ENCODE results near the gene C1orf146. TPM values are rescaled to one million over a fixed set of nuclear protein-coding genes. Genes with fewer than 3 reads are reported as not detected.

The C1orf146 gene
- total RNA-seq, 2 donors from 2014 or later: not detected

DNA sequence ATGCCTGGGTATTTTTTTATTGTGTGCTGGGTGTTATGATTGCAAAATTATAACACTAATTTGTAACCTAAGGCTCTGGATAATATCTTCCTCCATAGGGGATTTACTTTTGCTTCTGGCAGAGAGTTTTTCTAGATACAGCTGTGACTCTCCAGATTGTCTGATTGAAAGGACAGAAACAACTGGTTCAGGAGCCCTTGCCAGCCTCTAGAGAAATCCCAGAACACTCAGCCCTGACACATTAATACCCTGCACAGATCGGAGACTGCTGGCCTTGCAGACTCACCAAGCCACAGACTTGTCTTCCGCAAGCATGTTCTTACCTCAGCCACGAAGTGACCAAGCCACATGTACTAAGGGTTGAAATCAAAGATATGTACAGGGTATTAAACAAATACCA is 10.7 kb downstream of the C1orf146 start:
- Mint-ChIP-seq H3K4me3 (no peak overlapping the region), H3K4me1 (no peaks in the 10 kb centered on the region), H3K36me3 (ENCODE audit: low read depth) (no peaks in the 10 kb centered on the region), H3K9me3 (peaks cover 4% of the 10 kb centered on the region), H3K27ac (no peak overlapping the region), H3K27me3 (ENCODE audit: insufficient read depth) (no peaks in the 10 kb centered on the region)
- H3K36me3 ChIP-seq (ENCODE audit: control insufficient read depth, insufficient read depth, low read length): no peaks in the 10 kb centered on the region
- no peaks in the 10 kb centered on the region for H3K4me1 ChIP-seq (ENCODE audit: control insufficient read depth, insufficient read depth, low read length)
- no peak overlapping the region for H3K27ac ChIP-seq (ENCODE audit: low read depth, low read length)
- TF ChIP-seq, protein P1, sequence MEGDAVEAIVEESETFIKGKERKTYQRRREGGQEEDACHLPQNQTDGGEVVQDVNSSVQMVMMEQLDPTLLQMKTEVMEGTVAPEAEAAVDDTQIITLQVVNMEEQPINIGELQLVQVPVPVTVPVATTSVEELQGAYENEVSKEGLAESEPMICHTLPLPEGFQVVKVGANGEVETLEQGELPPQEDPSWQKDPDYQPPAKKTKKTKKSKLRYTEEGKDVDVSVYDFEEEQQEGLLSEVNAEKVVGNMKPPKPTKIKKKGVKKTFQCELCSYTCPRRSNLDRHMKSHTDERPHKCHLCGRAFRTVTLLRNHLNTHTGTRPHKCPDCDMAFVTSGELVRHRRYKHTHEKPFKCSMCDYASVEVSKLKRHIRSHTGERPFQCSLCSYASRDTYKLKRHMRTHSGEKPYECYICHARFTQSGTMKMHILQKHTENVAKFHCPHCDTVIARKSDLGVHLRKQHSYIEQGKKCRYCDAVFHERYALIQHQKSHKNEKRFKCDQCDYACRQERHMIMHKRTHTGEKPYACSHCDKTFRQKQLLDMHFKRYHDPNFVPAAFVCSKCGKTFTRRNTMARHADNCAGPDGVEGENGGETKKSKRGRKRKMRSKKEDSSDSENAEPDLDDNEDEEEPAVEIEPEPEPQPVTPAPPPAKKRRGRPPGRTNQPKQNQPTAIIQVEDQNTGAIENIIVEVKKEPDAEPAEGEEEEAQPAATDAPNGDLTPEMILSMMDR (conservative IDR thresholded peaks at IDR 0.05): no peak
- WGBS, 2 experiments (ENCODE audit: insufficient coverage in 1 of 2, insufficient read length in 1 of 2): 93% methylated on average over 3 of the region's 3 CpGs; no CpG with 5 or more reads in 1 of the 2 experiments
- H3K27me3 ChIP-seq (ENCODE audit: control insufficient read depth, insufficient read depth, low read length, poor library complexity, severe bottlenecking): no peaks in the 10 kb centered on the region
- no peaks in the 10 kb centered on the region for H3K9me3 ChIP-seq (ENCODE audit: control insufficient read depth, low read length)
- DNase-seq: no peak
- H3K9ac ChIP-seq (ENCODE audit: extremely low read depth, low read length, poor library complexity, severe bottlenecking): no peak overlapping the region
- no peak overlapping the region for H3K4me3 ChIP-seq (ENCODE audit: low read length)

- no peaks in the 10 kb centered on the region for H3K9me3 ChIP-seq (ENCODE audit: control insufficient read depth, low read length)
- no peaks in the 10 kb centered on the region for H3K36me3 ChIP-seq (ENCODE audit: control insufficient read depth, insufficient read depth, low read length)
- TF ChIP-seq, protein P1 (conservative IDR thresholded peaks at IDR 0.05): no peak
- H3K27ac ChIP-seq (ENCODE audit: low read depth, low read length): no peak overlapping the region
- H3K4me3 ChIP-seq (ENCODE audit: low read length): no peak overlapping the region
- H3K9me3 Mint-ChIP-seq: peaks cover 9% of the 10 kb centered on the region
- H3K4me1 ChIP-seq (ENCODE audit: control insufficient read depth, insufficient read depth, low read length): no peaks in the 10 kb centered on the region
- 90 to 100% methylated on average over 1 of the region's 1 CpG for WGBS, 2 experiments (ENCODE audit: insufficient coverage in 1 of 2, insufficient read length in 1 of 2)
- no peak overlapping the region for H3K4me3 Mint-ChIP-seq
- no peaks in the 10 kb centered on the region for H3K4me1 Mint-ChIP-seq
- H3K36me3 Mint-ChIP-seq (ENCODE audit: low read depth): no peaks in the 10 kb centered on the region
- no peak overlapping the region for H3K9ac ChIP-seq (ENCODE audit: extremely low read depth, low read length, poor library complexity, severe bottlenecking)
- H3K27ac Mint-ChIP-seq: no peak overlapping the region
- no peak for DNase-seq
- H3K27me3 ChIP-seq (ENCODE audit: control insufficient read depth, insufficient read depth, low read length, poor library complexity, severe bottlenecking): no peaks in the 10 kb centered on the region
- no peaks in the 10 kb centered on the region for H3K27me3 Mint-ChIP-seq (ENCODE audit: insufficient read depth)
These were observed 13.0 kb downstream of the C1orf146 start for GRCh38 chr1:92230736-92231135.

GRCh38 chr1:92240034-92240433 is 22.3 kb downstream of the C1orf146 start:
- Histone ChIP-seq H3K4me3 (ENCODE audit: low read length) (no peak overlapping the region), H3K4me1 (ENCODE audit: control insufficient read depth, insufficient read depth, low read length) (no peaks in the 10 kb centered on the region), H3K36me3 (ENCODE audit: control insufficient read depth, insufficient read depth, low read length) (no peaks in the 10 kb centered on the region), H3K27ac (ENCODE audit: low read depth, low read length) (no peak overlapping the region), H3K9ac (ENCODE audit: extremely low read depth, low read length, poor library complexity, severe bottlenecking) (no peak overlapping the region), H3K9me3 (ENCODE audit: control insufficient read depth, low read length) (no peaks in the 10 kb centered on the region), H3K27me3 (ENCODE audit: control insufficient read depth, insufficient read depth, low read length, poor library complexity, severe bottlenecking) (no peaks in the 10 kb centered on the region)
- Mint-ChIP-seq H3K27ac (no peak overlapping the region), H3K9me3 (no peaks in the 10 kb centered on the region), H3K27me3 (ENCODE audit: insufficient read depth) (no peaks in the 10 kb centered on the region), H3K4me3 (no peak overlapping the region), H3K4me1 (no peaks in the 10 kb centered on the region), H3K36me3 (ENCODE audit: low read depth) (no peaks in the 10 kb centered on the region)
- DNase-seq: no peak
- WGBS, 2 experiments (ENCODE audit: insufficient coverage in 1 of 2, insufficient read length in 1 of 2): 86 to 100% methylated on average over 2 of the region's 2 CpGs
- TF ChIP-seq, protein P1 (conservative IDR thresholded peaks at IDR 0.05): no peak

Data from endodermal cell (in vitro differentiated cells).